Measurements from ENCODE around the gene ACSF2. TPM values are rescaled to one million over a fixed set of nuclear protein-coding genes. Genes with fewer than 3 reads are reported as not detected.
"Not testable (repeated sequence)": the region's sequence is repeated elsewhere in the genome, so short reads cannot be mapped to it uniquely, and the experiment has no call there.

ACSF2 gene
- total RNA-seq, 4 donors from 2014 or later: 40.8 to 121 (median 64.3) TPM

DNA sequence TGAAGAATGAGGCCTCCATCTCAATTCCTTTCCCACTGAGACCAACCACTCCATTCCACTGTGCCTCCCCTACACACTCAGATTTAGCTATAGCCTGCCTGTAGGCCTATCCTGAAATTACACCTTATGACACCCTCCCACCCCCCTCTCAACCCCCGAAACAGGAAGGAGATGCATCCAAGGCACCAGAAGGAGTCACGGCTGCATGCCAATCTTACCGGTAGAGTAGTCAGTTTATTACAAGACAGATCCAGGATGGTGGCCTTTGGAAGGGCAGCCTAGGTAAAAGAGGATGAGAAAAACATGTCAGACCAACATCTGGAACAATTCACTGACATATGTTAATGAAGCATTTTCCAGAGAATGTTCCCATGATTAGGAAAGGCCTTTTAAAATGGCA, 31.3 kb upstream of the ACSF2 start:
- intact Hi-C loops (cut with DNase I; ENCODE audit: low total_unique reads): no loop called here
- no peak for TF ChIP-seq POLR2A (IDR thresholded peaks at IDR 0.05)
- TF ChIP-seq, protein P1, sequence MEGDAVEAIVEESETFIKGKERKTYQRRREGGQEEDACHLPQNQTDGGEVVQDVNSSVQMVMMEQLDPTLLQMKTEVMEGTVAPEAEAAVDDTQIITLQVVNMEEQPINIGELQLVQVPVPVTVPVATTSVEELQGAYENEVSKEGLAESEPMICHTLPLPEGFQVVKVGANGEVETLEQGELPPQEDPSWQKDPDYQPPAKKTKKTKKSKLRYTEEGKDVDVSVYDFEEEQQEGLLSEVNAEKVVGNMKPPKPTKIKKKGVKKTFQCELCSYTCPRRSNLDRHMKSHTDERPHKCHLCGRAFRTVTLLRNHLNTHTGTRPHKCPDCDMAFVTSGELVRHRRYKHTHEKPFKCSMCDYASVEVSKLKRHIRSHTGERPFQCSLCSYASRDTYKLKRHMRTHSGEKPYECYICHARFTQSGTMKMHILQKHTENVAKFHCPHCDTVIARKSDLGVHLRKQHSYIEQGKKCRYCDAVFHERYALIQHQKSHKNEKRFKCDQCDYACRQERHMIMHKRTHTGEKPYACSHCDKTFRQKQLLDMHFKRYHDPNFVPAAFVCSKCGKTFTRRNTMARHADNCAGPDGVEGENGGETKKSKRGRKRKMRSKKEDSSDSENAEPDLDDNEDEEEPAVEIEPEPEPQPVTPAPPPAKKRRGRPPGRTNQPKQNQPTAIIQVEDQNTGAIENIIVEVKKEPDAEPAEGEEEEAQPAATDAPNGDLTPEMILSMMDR (IDR thresholded peaks at IDR 0.05): no peak
- 17 to 28% methylated on average over 3 of the region's 3 CpGs for WGBS, 2 donors
- H3K4me3 ChIP-seq (ENCODE audit: low read depth, poor library complexity, severe bottlenecking): no peak overlapping the region
- DNase-seq (ENCODE audit: low spot score in 2 of 2): no peak

DNA sequence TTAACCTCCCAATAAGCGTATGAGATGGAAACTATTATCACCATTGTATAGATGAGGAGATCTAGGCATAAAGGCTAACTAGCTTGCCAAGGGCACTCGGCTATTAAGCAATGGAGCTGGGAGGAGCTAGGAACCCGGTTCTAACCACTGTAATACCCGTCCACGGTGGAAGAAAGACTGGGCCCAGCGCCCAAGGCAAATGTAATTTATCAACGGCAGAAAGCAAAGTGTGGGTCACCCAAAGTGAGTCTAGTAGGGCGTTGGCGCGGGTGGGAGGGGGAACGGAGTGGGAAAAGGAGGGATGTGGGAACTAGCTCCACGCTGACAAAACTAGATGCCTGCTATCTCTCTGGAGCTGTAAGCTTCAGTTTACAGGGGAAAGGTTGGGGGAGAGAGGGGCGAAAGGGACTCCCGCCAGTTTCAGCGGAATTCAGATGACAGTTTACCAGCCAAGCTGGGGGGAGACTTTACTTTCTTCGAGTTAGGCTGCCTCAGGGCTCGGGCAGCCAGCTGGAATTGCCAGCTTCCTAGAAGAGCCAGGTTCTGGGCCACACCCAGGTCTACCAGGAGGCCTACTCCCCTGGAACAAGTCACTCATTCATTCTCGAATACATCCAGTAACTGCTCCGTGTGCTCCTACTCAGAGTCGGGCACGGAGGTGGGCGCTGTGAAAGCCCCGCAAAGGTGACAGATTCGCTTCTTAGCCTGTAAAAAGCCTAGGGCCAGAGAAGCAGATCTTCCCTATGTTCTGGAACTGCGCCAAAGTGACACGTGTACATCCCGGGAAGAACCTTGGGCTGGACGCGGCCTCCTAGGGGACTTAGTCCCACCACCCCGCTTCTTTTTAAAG, 29.5 kb upstream of the ACSF2 start:
- DNase-seq (ENCODE audit: low spot score in 2 of 2): peak; percentile 35 to 88
- H3K4me3 ChIP-seq (ENCODE audit: low read depth, poor library complexity, severe bottlenecking): peak overlapping the region; percentile 77
- TF ChIP-seq, protein P1 (IDR thresholded peaks at IDR 0.05): no peak
- no peak for TF ChIP-seq POLR2A (IDR thresholded peaks at IDR 0.05)
- intact Hi-C loops (cut with DNase I; ENCODE audit: low total_unique reads): no loop called here
- WGBS, 2 donors: 2% methylated on average over 30 of the region's 30 CpGs

DNA sequence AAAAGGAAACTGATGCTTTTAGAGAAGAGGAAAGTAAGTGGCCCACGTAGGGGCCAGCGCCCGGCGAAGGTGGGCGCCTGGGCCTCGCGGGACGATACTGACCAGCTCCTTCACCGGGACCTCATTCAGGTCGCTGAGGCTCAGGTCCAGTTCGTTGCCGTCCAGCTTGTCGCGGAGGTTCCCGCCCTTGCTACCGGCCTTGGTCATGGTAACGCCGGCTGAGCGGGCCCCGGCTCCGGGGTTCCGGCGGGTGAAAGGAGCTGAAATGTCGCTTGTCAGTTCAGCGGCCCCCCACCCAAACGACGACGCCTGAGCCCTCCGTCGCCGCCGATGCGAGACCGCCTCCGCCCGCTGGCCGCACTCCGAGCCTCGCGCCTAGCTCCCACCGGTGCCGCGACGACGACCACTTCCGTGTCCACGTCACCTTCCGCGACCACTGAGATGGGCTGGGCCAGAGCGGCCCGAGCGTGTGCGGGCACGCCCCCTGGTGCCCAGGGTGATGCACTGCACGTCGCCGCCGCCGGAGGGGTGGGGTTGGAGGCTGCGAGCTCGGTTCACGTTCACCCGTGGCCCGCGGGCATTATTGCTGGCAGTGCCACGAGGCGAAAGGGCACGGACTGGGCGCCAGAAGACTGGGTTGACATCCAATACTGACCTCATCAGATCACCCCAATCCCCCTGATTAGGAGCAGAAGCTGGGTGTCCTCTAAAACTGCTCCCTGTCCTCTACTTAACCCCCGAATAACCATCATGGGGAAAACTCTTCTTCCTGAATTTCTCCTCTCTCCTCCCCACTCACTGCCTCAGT, 28.7 kb upstream of the ACSF2 start, which contains the start of gene LRRC59:
Gene LRRC59, minus strand, starts transcription at position 413 of the 808 bp plus-strand sequence. Its CDS starts 206 bp downstream, at position 207.
- TF ChIP-seq, protein P1 (IDR thresholded peaks at IDR 0.05): peak in 1 of 3 donors; percentile 79
- TF ChIP-seq POLR2A (IDR thresholded peaks at IDR 0.05): no peak
- peak within 1 kb of the TSS; percentile 77 for H3K4me3 ChIP-seq (ENCODE audit: low read depth, poor library complexity, severe bottlenecking)
- intact Hi-C loops (cut with DNase I; ENCODE audit: low total_unique reads): no loop called here
- DNase-seq (ENCODE audit: low spot score in 2 of 2): peak; percentile 84 to 97
- 0 to 1% methylated on average over 28 to 61 of the region's 70 CpGs for WGBS, 2 donors

DNA sequence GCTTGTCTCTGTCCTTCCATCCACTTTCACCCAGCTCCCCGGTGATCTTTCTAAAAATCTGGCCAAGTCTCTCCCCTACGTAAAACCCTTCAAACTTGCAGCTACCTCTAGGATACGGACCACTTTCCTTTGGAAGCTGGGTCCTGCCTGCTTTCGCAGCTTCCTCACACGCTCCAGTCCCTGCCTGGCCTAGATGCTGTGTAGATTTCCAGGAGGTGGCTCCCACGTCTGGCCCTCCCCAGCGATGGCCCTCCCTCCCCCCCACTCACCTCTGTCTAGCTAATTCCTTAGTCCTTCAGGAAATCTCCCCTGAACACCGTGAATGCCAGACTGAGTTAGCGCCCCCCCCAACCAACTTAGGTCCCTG, 28.1 kb upstream of the ACSF2 start:
- no peak overlapping the region for H3K4me3 ChIP-seq (ENCODE audit: low read depth, poor library complexity, severe bottlenecking)
- 54 to 55% methylated on average over 9 of the region's 9 CpGs for WGBS, 2 donors
- TF ChIP-seq, protein P1 (IDR thresholded peaks at IDR 0.05): no peak
- DNase-seq (ENCODE audit: low spot score in 2 of 2): no peak
- intact Hi-C loops (cut with DNase I; ENCODE audit: low total_unique reads): no loop called here

DNA sequence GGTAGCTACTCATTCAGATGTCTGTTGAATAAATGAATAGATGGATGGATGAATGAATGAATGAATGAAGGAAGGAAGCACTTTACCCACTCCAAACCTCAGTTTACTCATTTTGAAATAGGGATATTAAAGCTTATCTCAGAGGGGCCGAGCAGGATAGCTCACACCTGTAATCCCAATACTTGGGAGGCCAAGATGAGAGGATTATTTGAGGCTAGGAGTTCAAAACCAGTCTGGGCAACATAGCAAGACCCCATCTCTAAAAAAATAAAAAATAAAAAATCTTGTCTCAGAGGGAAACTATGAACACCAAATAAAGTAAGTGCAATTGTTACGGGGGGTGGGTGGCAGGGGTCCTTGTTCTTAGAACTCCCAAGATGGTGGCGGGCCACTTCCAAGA, 27.3 kb upstream of the ACSF2 start:
- 96 to 97% methylated on average over 3 of the region's 3 CpGs for WGBS, 2 donors
- H3K4me3 ChIP-seq (ENCODE audit: low read depth, poor library complexity, severe bottlenecking); DNase-seq (ENCODE audit: low spot score in 2 of 2); intact Hi-C loops (cut with DNase I; ENCODE audit: low total_unique reads): not testable (repeated sequence)

DNA sequence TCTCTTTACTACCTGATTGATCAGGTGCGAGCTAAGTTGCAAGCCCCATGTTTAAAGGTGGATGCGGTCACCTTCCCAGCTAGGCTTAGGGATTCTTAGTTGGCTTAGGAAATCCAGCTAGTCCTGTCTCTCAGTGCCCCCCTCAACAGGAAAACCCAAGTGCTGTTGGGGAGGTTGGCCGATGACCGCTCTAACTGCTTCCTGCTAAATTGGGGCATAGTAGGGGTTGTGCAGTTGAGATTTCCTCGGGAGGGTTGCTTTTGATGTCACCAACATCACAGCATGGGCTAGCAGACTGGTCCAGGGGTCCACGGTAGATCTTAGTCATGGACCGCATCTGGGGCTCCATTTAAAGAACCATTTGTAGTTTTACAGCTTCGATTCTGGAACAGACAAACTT, 26.4 kb upstream of the ACSF2 start:
- intact Hi-C loops (cut with DNase I; ENCODE audit: low total_unique reads); DNase-seq (ENCODE audit: low spot score in 2 of 2); H3K4me3 ChIP-seq (ENCODE audit: low read depth, poor library complexity, severe bottlenecking): not testable (repeated sequence)
- WGBS, 2 donors: 92 to 95% methylated on average over 8 of the region's 8 CpGs

DNA sequence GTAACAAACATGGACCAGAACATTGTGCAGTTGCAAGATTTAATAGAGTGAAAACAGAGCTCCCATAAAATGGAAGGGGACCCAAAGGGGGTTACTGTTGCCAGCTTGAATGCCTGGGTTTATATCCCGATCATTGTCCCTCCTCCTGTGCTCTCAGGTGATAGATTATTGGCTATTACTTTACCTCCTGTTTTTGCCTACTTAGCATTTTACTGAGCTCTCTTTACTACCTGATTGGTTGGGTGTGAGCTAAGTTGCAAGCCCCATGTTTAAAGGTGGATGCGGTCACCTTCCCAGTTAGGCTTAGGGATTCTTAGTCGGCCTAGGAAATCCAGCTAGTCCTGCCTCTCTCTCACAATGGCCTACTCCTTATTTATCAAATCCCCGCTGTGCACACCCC, 20.7 kb upstream of the ACSF2 start:
- 88 to 93% methylated on average over 4 of the region's 4 CpGs for WGBS, 2 donors
- intact Hi-C loops (cut with DNase I; ENCODE audit: low total_unique reads); DNase-seq (ENCODE audit: low spot score in 2 of 2); H3K4me3 ChIP-seq (ENCODE audit: low read depth, poor library complexity, severe bottlenecking): not testable (repeated sequence)
